Sciatic nerve (tissue), 2 donors: Measurements from ENCODE around the gene UBE2S. TPM values are rescaled to one million over a fixed set of nuclear protein-coding genes. Genes with fewer than 3 reads are reported as not detected.

Source experiments
- ATAC-seq: fragments of 200-7000 bp; cut with Tn5 transposase; one replicate; pipeline ENCODE4 v1.9.1; 2020; ENCODE audit warnings: mild to moderate bottlenecking, moderate library complexity
- DNase-seq: peaks from one replicate; pipeline ENCODE4 v3.0.0-alpha.2; 2020; ENCODE audit warnings: low spot score
- intact Hi-C: fragments of 100-400 bp; cut with DNase I; formaldehyde crosslinking; loops from one replicate; pipeline ENCODE4 v1.14.2; 2022
- total RNA-seq: library from RNA; stranded (reverse); fragmentation: NEBNext Ultra II Directional; extraction: Animal tissue kit (Norgen Biotek cat#: 25700); gene quantifications from one replicate; pipeline ENCODE4 v1.2.1, GENCODE V29; 2021
- donor health status: DM: no; HTN: no; CAD: no.
- donor health status: DM: no; HTN: no; CAD: no.

UBE2S gene
- total RNA-seq, 1 donor from 2014 or later: 17.1 TPM

GRCh38 chr19:55387736-55388497, 19.7 kb downstream of the UBE2S start:
- no peak for ATAC-seq
- DNase-seq: no peak
- intact Hi-C loops: no loop called here

GRCh38 chr19:55386493-55386971, 21.1 kb downstream of the UBE2S start:
- intact Hi-C loops: no loop called here
- DNase-seq: no peak
- ATAC-seq: no peak

GRCh38 chr19:55385724-55386492, 21.7 kb downstream of the UBE2S start, which contains the start of gene RPL28:
Gene RPL28 (plus strand): TSS chr19:55385932. CDS start chr19:55386358, 426 bp downstream.
- DNase-seq (peak; percentile 99), ATAC-seq (peak; percentile 95)
- intact Hi-C loops: no loop called here

GRCh38 chr19:55384920-55385723, 22.5 kb downstream of the UBE2S start:
- ATAC-seq (peak; percentile 95), DNase-seq (peak; percentile 99)
- intact Hi-C loops: loop anchor here (5.0 kb wide), 1 partner anchor 83 kb away; no protein-coding TSS in a partner anchor

GRCh38 chr19:55384131-55384919, 23.3 kb downstream of the UBE2S start, which contains the start of gene TMEM238:
Gene TMEM238 (minus strand): TSS chr19:55384292. CDS start chr19:55384259, 33 bp downstream.
- peak; percentile 70 for DNase-seq
- intact Hi-C loops: loop anchor here (5.0 kb wide), 1 partner anchor 82 kb away; no protein-coding TSS in a partner anchor
- peak; percentile 0 for ATAC-seq

- no peak for DNase-seq
- ATAC-seq: no peak
These were observed 24.1 kb downstream of the UBE2S start for GRCh38 chr19:55383279-55384130.

GRCh38 chr19:55382522-55383054, 25.0 kb downstream of the UBE2S start:
- intact Hi-C loops: loop anchor here (5.0 kb wide), 1 partner anchor 80 kb away; no protein-coding TSS in a partner anchor
- no peak for DNase-seq
- no peak for ATAC-seq

More at GRCh38 chr19:55383279-55384130, 24.1 kb downstream of the UBE2S start:
- intact Hi-C loops: loop anchor here (5.0 kb wide), 1 partner anchor 81 kb away; no protein-coding TSS in a partner anchor

GRCh38 chr19:55382013-55382412, 25.6 kb downstream of the UBE2S start:
- intact Hi-C loops: loop anchor here (5.0 kb wide), 1 partner anchor 80 kb away; no protein-coding TSS in a partner anchor
- ATAC-seq (no peak), DNase-seq (no peak)

GRCh38 chr19:55379174-55379573, 28.4 kb downstream of the UBE2S start:
- DNase-seq: no peak
- ATAC-seq: no peak
- intact Hi-C loops: no loop called here

GRCh38 chr19:55377356-55378131, 30.0 kb downstream of the UBE2S start:
- DNase-seq (no peak), ATAC-seq (peak; percentile 34)
- intact Hi-C loops: no loop called here

GRCh38 chr19:55376241-55376933, 31.2 kb downstream of the UBE2S start, which contains the start of gene TMEM190:
Gene TMEM190 (plus strand): TSS chr19:55376826. CDS start chr19:55376854, 28 bp downstream.
- no peak for ATAC-seq
- no peak for DNase-seq
- intact Hi-C loops: no loop called here

GRCh38 chr19:55373993-55374757, 33.4 kb downstream of the UBE2S start:
- intact Hi-C loops: no loop called here
- ATAC-seq (no peak), DNase-seq (no peak)

GRCh38 chr19:55373306-55373992, 34.1 kb downstream of the UBE2S start:
- intact Hi-C loops: no loop called here
- DNase-seq (no peak), ATAC-seq (no peak)
